PFSK-1 (cell line): ENCODE data around the gene CDC26.

Source experiments
- FOXP2 ChIP-seq: optimal IDR thresholded peaks from 2 replicates; pipeline ENCODE3; 2011; ENCODE audit warnings: borderline replicate concordance, control low read depth, inconsistent platforms; ENCODE audit not compliant: insufficient read depth; ENCODE audit errors: extremely low read length, extremely low read depth
- POLR2AphosphoS5 ChIP-seq: IDR thresholded peaks from 2 replicates; pipeline ENCODE4 v1.6.1; 2012; ENCODE audit warnings: low read depth, mild to moderate bottlenecking, control low read depth, low read length, moderate library complexity
- REST ChIP-seq, 2 experiments: IDR thresholded peaks; 2 replicates each; pipeline versions ENCODE4 v1.6.1 to v1.8.0; 2011 to 2012; ENCODE audit warnings: low read depth in 2 of 2, low read length in 2 of 2, control low read depth in 1 of 2, inconsistent platforms in 1 of 2, mild to moderate bottlenecking in 1 of 2, moderate library complexity in 1 of 2; ENCODE audit not compliant: insufficient read depth in 1 of 2
- SIN3A ChIP-seq: IDR thresholded peaks from 2 replicates; pipeline ENCODE4 v1.6.1; 2012; ENCODE audit warnings: mild to moderate bottlenecking, low read length, moderate library complexity, borderline replicate concordance; ENCODE audit not compliant: insufficient read depth
- TAF1 ChIP-seq: IDR thresholded peaks from 2 replicates; pipeline ENCODE4 v1.6.1; 2012; ENCODE audit warnings: low read length, control low read depth, borderline replicate concordance; ENCODE audit not compliant: insufficient read depth

CDC26 gene

GRCh38 chr9:113237026-113237425, 38.3 kb downstream of the CDC26 start:
- TF ChIP-seq FOXP2 = no peak
- TF ChIP-seq REST (IDR thresholded peaks at IDR 0.05; ENCODE audit: insufficient read depth in 1 of 2, low read depth in 2 of 2, low read length in 2 of 2) = no peak
- TF ChIP-seq SIN3A = no peak
- TF ChIP-seq TAF1 = no peak
- no peak for TF ChIP-seq POLR2AphosphoS5

DNA sequence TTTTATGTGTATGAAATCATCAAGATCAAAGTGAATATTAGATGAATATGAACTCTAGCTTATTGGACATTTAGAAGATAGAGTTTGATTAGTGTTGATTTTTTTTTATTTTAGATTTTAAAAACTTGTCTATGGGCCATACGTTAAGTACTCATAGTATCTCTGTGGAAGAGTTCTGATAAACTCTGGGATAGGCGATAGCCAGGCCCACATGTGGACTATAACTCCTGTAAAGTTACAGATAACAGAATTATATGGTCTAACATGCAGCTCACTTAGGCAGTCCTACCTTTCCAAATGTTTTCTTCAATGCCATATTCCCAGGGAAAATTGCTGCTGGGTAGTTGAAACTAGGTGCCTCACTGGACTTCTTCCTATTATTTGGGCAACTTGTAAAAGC, 43.7 kb downstream of the CDC26 start:
- TF ChIP-seq FOXP2 (no peak), TAF1 (no peak), POLR2AphosphoS5 (no peak), REST (IDR thresholded peaks at IDR 0.05; ENCODE audit: insufficient read depth in 1 of 2, low read depth in 2 of 2, low read length in 2 of 2) (no peak), SIN3A (no peak)

DNA sequence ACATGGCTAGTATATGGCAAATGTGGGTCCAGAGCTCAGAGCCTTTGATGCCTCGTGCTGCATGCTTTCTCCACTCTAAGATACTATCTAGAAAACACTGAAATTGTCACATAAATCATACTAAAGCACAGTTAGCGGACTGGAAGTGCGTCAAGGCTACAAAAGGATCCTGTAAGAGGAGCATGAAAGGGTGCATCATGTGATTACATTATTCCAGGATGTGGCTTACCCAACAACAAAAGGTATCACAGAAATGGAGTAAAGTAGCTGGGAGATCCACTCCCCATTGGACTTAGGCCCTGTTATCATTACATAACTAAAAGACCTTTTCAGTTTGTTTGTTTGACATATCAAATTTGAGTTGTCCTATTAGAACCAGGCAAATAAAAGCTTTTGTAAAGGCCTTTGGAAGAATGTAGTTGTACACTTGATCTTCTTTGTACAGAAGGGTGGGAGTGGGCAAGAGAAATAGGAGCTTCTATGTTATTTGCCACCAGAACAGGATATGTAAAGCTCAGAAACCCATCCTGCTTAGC, 47.2 kb downstream of the CDC26 start:
- TF ChIP-seq POLR2AphosphoS5 (no peak), SIN3A (no peak), FOXP2 (no peak), REST (IDR thresholded peaks at IDR 0.05; ENCODE audit: insufficient read depth in 1 of 2, low read depth in 2 of 2, low read length in 2 of 2) (no peak), TAF1 (no peak)

- no peak for TF ChIP-seq FOXP2
Measured at GRCh38 chr9:113227436-113227835, 47.9 kb downstream of the CDC26 start.

GRCh38 chr9:113223963-113224362, 51.4 kb downstream of the CDC26 start:
- TF ChIP-seq SIN3A (no peak), POLR2AphosphoS5 (no peak), FOXP2 (no peak), REST (IDR thresholded peaks at IDR 0.05; ENCODE audit: insufficient read depth in 1 of 2, low read depth in 2 of 2, low read length in 2 of 2) (no peak), TAF1 (no peak)
